ENCODE results near the gene EIF4A3.

EIF4A3 gene

GRCh38 chr17:80109713-80110446 lies 37.0 kb downstream of the EIF4A3 start:
- Histone ChIP-seq H3K4me3 (ENCODE audit: low read depth, low read length, poor library complexity, severe bottlenecking) (no peak overlapping the region), H3K4me2 (ENCODE audit: low read length) (no peak overlapping the region), H3K9ac (ENCODE audit: low read length) (no peak overlapping the region), H3K79me2 (ENCODE audit: insufficient read depth, low read length) (no peaks in the 10 kb centered on the region), H3K4me1 (ENCODE audit: insufficient read depth, low read length, severe bottlenecking) (no peaks in the 10 kb centered on the region), H3K27me3 (ENCODE audit: insufficient read depth, low read length) (peaks cover 8% of the 10 kb centered on the region; the same call in 1 of the 2 replicates), H4K20me1 (ENCODE audit: insufficient read depth, low read length) (no peaks in the 10 kb centered on the region), H3K27ac (ENCODE audit: low read depth, low read length, poor library complexity, severe bottlenecking) (no peak overlapping the region), H3K9me3 (ENCODE audit: low read length) (peaks cover 6% of the 10 kb centered on the region), H3F3A (ENCODE audit: insufficient read depth, low read length) (no peaks in the 10 kb centered on the region; the same call in 1 of the 2 replicates), H3K36me3 (ENCODE audit: insufficient read depth, low read length) (no peaks in the 10 kb centered on the region; the same call in 1 of the 2 replicates), H2AFZ (ENCODE audit: low read length) (no peak overlapping the region), H3K9me2 (ENCODE audit: low read depth, low read length) (no peaks in the 10 kb centered on the region)
- TF ChIP-seq EZH2 (IDR thresholded peaks at IDR 0.05; ENCODE audit: borderline replicate concordance, low read length) (no peak), CTCF (IDR thresholded peaks at IDR 0.05; ENCODE audit: low read length) (no peak)

- Histone ChIP-seq H3K4me1 (ENCODE audit: insufficient read depth, low read length, severe bottlenecking) (no peaks in the 10 kb centered on the region), H3K9me3 (ENCODE audit: low read length) (no peaks in the 10 kb centered on the region; the same call in 1 of the 2 replicates), H3F3A (ENCODE audit: insufficient read depth, low read length) (no peaks in the 10 kb centered on the region; the same call in 1 of the 2 replicates), H3K36me3 (ENCODE audit: insufficient read depth, low read length) (no peaks in the 10 kb centered on the region), H3K27me3 (ENCODE audit: insufficient read depth, low read length) (peaks cover 6% of the 10 kb centered on the region; the same call in 1 of the 2 replicates), H2AFZ (ENCODE audit: low read length) (no peak overlapping the region), H3K4me3 (ENCODE audit: low read depth, low read length, poor library complexity, severe bottlenecking) (no peak overlapping the region), H3K9me2 (ENCODE audit: low read depth, low read length) (no peaks in the 10 kb centered on the region), H3K27ac (ENCODE audit: low read depth, low read length, poor library complexity, severe bottlenecking) (no peak overlapping the region), H3K79me2 (ENCODE audit: insufficient read depth, low read length) (no peaks in the 10 kb centered on the region), H3K4me2 (ENCODE audit: low read length) (no peak overlapping the region), H4K20me1 (ENCODE audit: insufficient read depth, low read length) (no peaks in the 10 kb centered on the region), H3K9ac (ENCODE audit: low read length) (no peak overlapping the region)
- TF ChIP-seq EZH2 (IDR thresholded peaks at IDR 0.05; ENCODE audit: borderline replicate concordance, low read length) (no peak), CTCF (IDR thresholded peaks at IDR 0.05; ENCODE audit: low read length) (no peak)
Observed at GRCh38 chr17:80109066-80109660, 37.8 kb downstream of the EIF4A3 start.

GRCh38 chr17:80108036-80108971 lies 38.6 kb downstream of the EIF4A3 start:
- H3K36me3 ChIP-seq (ENCODE audit: insufficient read depth, low read length): no peaks in the 10 kb centered on the region
- H3K9ac ChIP-seq (ENCODE audit: low read length): no peak overlapping the region
- TF ChIP-seq EZH2 (IDR thresholded peaks at IDR 0.05; ENCODE audit: borderline replicate concordance, low read length) (no peak), CTCF (IDR thresholded peaks at IDR 0.05; ENCODE audit: low read length) (no peak)
- H3K4me2 ChIP-seq (ENCODE audit: low read length): no peak overlapping the region
- no peaks in the 10 kb centered on the region for H3K79me2 ChIP-seq (ENCODE audit: insufficient read depth, low read length)
- H4K20me1 ChIP-seq (ENCODE audit: insufficient read depth, low read length): no peaks in the 10 kb centered on the region
- no peak overlapping the region for H3K4me3 ChIP-seq (ENCODE audit: low read depth, low read length, poor library complexity, severe bottlenecking)
- no peak overlapping the region for H2AFZ ChIP-seq (ENCODE audit: low read length)
- no peaks in the 10 kb centered on the region for H3K4me1 ChIP-seq (ENCODE audit: insufficient read depth, low read length, severe bottlenecking)
- no peak overlapping the region for H3K27ac ChIP-seq (ENCODE audit: low read depth, low read length, poor library complexity, severe bottlenecking)
- no peaks in the 10 kb centered on the region for H3K9me3 ChIP-seq (ENCODE audit: low read length)
- H3K9me2 ChIP-seq (ENCODE audit: low read depth, low read length): no peaks in the 10 kb centered on the region
- no peaks in the 10 kb centered on the region for H3F3A ChIP-seq (ENCODE audit: insufficient read depth, low read length)
- H3K27me3 ChIP-seq (ENCODE audit: insufficient read depth, low read length): peaks cover 6% of the 10 kb centered on the region; the same call in 1 of the 2 replicates

All from OCI-LY1 (cell line).